Left lung (tissue), 10 donors: ENCODE measurements around the gene APMAP. TPM values are rescaled to one million over a fixed set of nuclear protein-coding genes. Genes with fewer than 3 reads are reported as not detected.
"Not testable (repeated sequence)": the region's sequence is repeated elsewhere in the genome, so short reads cannot be mapped to it uniquely, and the experiment has no call there.

Experiments
- ATAC-seq: fragments of 200-7000 bp; cut with Tn5 transposase; one replicate; pipeline ENCODE4 v1.9.1; 2020; ENCODE audit warnings: moderate library complexity
- DNase-seq, 4 donors: peaks; one replicate each; pipeline ENCODE4 v3.0.0-alpha.2; 2013 to 2020
- H3K27ac ChIP-seq, 2 donors: fragments of 200-600 bp; sonication (generic) in 1 of 2; one replicate each; pipeline versions ENCODE4 v1.5.0 to v1.8.0; 2020 to 2021
- H3K27me3 ChIP-seq, 2 donors: fragments of 200-600 bp; sonication (generic) in 1 of 2; one replicate each; pipeline versions ENCODE4 v1.5.0 to v1.8.0; 2020 to 2021
- H3K36me3 ChIP-seq, 2 donors: fragments of 200-600 bp; sonication (generic) in 1 of 2; one replicate each; pipeline versions ENCODE4 v1.5.0 to v1.8.0; 2020 to 2021
- H3K4me1 ChIP-seq, 2 donors: fragments of 200-600 bp; one replicate each; pipeline ENCODE4 v1.8.0; 2021
- H3K4me3 ChIP-seq, 2 donors: fragments of 200-600 bp; sonication (generic) in 1 of 2; one replicate each; pipeline versions ENCODE4 v1.5.0 to v1.8.0; 2020 to 2021; ENCODE audit warnings: mild to moderate bottlenecking in 1 of 2
- H3K9me3 ChIP-seq, 2 donors: fragments of 200-600 bp; sonication (generic) in 1 of 2; one replicate each; pipeline versions ENCODE4 v1.5.0 to v1.8.0; 2020 to 2021
- intact Hi-C, 2 donors: fragments of 100-400 bp; cut with DNase I; formaldehyde crosslinking; loops; one replicate each; pipeline versions ENCODE4 v1.11.2 to v1.14.2; 2022
- polyA plus RNA-seq, 6 donors: library from polyadenylated mRNA; unstranded; fragments of 120-200 nt; gene quantifications; one replicate each; pipeline ENCODE4 v1.2.1, GENCODE V29; 2013; ENCODE audit not compliant: insufficient read length in 6 of 6
- total RNA-seq, 2 donors: library from RNA; stranded (reverse); fragmentation: NEBNext Ultra II Directional; extraction: Animal tissue kit (Norgen Biotek cat#: 25700); gene quantifications; one replicate each; pipeline ENCODE4 v1.2.1, GENCODE V29; 2021
- TF ChIP-seq, protein P1 (sequence below), 2 donors: fragments of 200-600 bp; sonication (generic) in 1 of 2; IDR thresholded peaks; one replicate each; pipeline versions ENCODE4 v1.5.0 to v1.8.0; 2021; ENCODE audit warnings: antibody characterized with exemption in 2 of 2
- donor health status: DM: no; HTN: yes; CAD: no.
- donor health status: DM: no; HTN: no; CAD: no.

Gene APMAP
- total and polyA plus RNA-seq, 8 donors = 76.2 to 90.2 (median 83.1) TPM

DNA sequence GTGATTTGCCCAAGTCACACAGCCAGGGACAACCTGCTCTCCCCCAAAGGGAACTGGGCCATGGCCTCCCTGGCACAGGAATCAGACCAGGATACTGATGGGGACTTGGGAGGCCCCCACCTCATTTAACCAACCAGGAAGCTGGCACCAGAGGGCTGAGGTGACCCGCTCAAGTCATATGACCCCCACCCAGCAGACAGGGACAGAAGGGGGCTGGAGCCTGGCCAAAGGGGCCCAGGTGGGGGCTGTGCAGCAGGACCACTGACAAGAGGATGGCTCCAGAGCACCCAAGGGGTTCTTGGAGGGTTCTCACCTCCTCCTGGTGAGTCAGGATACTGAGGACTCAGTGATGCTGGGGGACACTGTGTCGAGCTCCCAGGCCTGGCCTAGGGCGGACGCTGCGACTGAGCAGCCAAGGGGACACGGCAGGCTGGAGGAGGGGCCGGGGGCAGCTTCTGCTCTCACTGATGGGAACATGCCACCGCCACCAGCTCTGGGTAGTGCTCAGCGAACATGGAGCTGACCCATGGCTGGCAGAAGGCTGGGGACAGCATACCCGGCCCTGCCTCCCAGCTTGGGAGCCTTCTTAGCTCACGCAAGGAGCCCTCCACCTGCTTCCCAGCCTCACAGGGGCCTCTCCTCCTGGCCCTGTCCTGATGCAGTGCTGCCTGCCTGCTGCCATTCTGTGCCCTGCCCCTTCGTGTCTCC lies 42.3 kb downstream of the APMAP start:
- H3K4me1 ChIP-seq = peaks cover 0 to 53% of the 10 kb centered on the region in 2 donors
- peaks cover 0 to 27% of the 10 kb centered on the region in 2 donors for H3K27me3 ChIP-seq
- intact Hi-C loops = no loop called here
- TF ChIP-seq, protein P1, sequence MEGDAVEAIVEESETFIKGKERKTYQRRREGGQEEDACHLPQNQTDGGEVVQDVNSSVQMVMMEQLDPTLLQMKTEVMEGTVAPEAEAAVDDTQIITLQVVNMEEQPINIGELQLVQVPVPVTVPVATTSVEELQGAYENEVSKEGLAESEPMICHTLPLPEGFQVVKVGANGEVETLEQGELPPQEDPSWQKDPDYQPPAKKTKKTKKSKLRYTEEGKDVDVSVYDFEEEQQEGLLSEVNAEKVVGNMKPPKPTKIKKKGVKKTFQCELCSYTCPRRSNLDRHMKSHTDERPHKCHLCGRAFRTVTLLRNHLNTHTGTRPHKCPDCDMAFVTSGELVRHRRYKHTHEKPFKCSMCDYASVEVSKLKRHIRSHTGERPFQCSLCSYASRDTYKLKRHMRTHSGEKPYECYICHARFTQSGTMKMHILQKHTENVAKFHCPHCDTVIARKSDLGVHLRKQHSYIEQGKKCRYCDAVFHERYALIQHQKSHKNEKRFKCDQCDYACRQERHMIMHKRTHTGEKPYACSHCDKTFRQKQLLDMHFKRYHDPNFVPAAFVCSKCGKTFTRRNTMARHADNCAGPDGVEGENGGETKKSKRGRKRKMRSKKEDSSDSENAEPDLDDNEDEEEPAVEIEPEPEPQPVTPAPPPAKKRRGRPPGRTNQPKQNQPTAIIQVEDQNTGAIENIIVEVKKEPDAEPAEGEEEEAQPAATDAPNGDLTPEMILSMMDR (IDR thresholded peaks at IDR 0.05) = no peak
- H3K27ac ChIP-seq = peak overlapping the region in 1 of 2 donors; percentile 84
- DNase-seq = peak in 1 of 4 donors; percentile 81
- no peaks in the 10 kb centered on the region for H3K36me3 ChIP-seq
- H3K4me3 ChIP-seq = peak overlapping the region in 1 of 2 donors; percentile 42
- ATAC-seq = no peak
- peaks cover 0 to 12% of the 10 kb centered on the region in 2 donors for H3K9me3 ChIP-seq

DNA sequence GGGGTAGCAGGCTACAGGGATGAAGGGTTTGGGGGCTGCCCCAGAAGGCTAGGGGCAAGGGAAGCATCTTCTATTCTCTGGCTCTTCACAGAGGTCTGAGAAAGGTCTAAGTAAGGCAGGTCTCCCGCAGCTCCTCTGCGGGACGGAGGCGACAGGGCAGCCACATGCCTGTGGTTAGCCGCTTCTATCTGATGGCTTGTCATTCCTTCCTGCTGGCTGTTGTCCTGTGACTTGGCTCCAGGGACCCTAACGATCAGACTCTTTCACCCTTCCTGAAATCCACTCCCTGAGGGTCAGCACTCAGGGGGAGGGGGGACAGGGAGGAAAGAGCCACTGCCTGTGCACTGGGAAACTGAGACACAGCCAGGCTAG lies 42.8 kb downstream of the APMAP start:
- Histone ChIP-seq H3K36me3 (no peaks in the 10 kb centered on the region), H3K27me3 (peaks cover 0 to 27% of the 10 kb centered on the region in 2 donors), H3K9me3 (peaks cover 0 to 16% of the 10 kb centered on the region in 2 donors), H3K27ac (peak overlapping the region in 1 of 2 donors; percentile 84), H3K4me1 (peaks cover 0 to 48% of the 10 kb centered on the region in 2 donors), H3K4me3 (peak overlapping the region in 1 of 2 donors; percentile 42)
- no peak for DNase-seq
- ATAC-seq = peak; percentile 23
- intact Hi-C loops = no loop called here
- TF ChIP-seq, protein P1 (IDR thresholded peaks at IDR 0.05) = no peak

DNA sequence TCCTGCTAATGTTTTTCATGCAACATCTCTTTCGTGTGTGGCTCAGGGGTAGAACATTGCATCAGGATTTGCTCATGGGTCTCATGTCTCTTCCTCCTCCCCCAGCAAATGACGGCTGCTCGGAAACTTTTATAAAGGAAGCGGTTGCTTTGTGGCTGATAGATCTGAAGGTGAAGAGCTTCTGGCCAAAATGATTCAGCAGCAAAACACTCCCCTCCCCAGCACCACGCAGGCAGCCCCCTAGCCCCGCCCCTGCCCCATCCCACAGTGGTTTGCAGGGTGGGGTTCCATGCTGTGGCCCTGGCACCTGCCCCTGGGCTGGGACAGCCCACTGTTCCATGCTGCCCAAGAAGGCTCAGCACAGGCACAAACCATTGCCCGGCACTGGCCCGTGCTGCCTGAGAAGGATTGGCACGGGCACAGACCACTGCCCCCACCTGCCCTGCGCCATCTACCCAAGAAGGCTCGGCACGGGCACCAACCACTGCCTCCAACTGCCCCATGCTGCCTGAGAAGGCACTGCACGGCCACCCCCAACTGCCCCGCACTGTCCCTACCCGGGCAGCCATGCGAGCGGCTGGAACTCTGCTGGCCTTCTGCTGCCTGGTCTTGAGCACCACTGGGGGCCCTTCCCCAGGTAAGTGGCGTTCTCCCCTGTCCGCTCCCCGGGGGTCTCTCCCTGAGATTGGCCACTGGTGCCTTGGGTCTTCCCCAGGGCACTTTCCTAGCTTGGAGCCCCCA lies 43.4 kb downstream of the APMAP start, which contains the start of gene CST7:
CST7 (plus strand) TSS at position 331 of the 741 bp plus-strand sequence; CDS start at position 568, 237 bp downstream.
- H3K27ac ChIP-seq = peak within 1 kb of the TSS in 1 of 2 donors; percentile 84
- peaks cover 0 to 16% of the 10 kb centered on the region in 2 donors for H3K9me3 ChIP-seq
- TF ChIP-seq, protein P1 (IDR thresholded peaks at IDR 0.05) = no peak
- peak; percentile 62 for ATAC-seq
- H3K36me3 ChIP-seq = no peaks in the 10 kb centered on the region
- peak in 1 of 4 donors; percentile 87 for DNase-seq
- H3K4me1 ChIP-seq = peaks cover 0 to 42% of the 10 kb centered on the region in 2 donors
- intact Hi-C loops = no loop called here
- H3K27me3 ChIP-seq = peaks cover 0 to 27% of the 10 kb centered on the region in 2 donors
- peak within 1 kb of the TSS in 1 of 2 donors; percentile 42 for H3K4me3 ChIP-seq

DNA sequence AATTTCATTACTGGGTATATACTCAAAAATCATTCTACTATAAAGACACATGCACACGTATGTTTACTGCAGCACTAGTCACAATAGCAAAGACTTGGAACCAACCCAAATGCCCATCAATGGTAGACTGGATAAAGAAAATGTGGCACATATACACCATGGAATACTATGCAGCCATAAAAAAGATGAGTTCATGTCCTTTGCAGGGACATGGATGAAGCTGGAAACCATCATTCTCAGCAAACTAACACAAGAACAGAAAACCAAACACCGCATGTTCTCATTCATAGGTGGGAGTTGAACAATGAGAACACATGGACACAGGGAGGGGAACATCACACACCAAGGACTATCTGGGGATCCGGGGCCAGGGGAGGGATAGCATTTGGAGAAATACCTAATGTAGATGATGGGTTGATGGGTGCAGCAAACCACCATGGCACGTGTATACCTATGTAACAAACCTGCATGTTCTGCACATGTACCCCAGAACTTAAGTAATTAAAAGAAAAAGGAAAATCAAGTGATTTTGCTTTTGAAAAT lies 44.1 kb downstream of the APMAP start:
- peaks cover 0 to 27% of the 10 kb centered on the region in 2 donors for H3K27me3 ChIP-seq
- H3K4me3 ChIP-seq, H3K36me3 ChIP-seq, intact Hi-C loops, DNase-seq, ATAC-seq: not testable (repeated sequence)
- peaks cover 0 to 35% of the 10 kb centered on the region in 2 donors for H3K4me1 ChIP-seq
- H3K27ac ChIP-seq = peak overlapping the region in 1 of 2 donors; percentile 84
- H3K9me3 ChIP-seq = peaks cover 0 to 16% of the 10 kb centered on the region in 2 donors

DNA sequence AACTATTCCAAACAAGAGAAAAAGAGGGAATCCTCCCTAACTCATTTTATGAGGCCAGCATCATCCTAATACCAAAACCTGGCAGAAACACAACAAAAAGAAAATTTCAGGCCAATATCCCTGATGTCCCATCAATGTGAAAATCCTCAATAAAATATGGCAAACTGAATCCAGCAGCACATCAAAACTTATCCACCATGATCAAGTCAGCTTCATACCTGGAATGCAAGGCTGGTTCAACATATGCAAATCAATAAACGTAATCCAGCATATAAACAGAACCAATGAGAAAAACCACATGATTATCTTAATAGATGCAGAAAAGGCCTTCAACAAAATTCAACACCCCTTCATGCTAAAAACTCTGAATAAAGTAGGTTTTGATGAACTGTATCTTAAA lies 46.2 kb downstream of the APMAP start:
- H3K36me3 ChIP-seq, H3K27ac ChIP-seq, DNase-seq, ATAC-seq, intact Hi-C loops, H3K4me3 ChIP-seq: not testable (repeated sequence)
- Histone ChIP-seq H3K27me3 (peaks cover 0 to 21% of the 10 kb centered on the region in 2 donors), H3K4me1 (peaks cover 0 to 14% of the 10 kb centered on the region in 2 donors), H3K9me3 (peaks cover 0 to 16% of the 10 kb centered on the region in 2 donors)

DNA sequence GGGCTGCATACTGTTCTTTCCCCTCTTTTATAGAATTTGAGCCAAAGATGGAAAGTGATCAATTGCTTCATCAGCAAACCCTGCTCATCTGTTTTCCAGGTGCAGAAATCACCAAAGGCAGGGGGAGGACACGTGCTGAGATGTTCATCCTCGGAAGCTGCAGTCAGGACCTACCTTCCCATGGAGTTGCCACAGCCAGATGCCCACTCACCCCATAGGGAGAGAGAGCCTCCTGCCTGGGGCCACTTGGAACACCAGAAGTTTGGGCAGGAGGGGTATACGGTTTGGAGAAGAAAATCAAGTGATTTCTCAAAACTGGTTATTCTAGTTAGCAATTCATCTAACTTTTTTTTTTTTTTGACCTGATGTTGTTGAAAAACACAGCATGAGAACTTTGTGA lies 48.8 kb downstream of the APMAP start:
- intact Hi-C loops = no loop called here
- H3K4me1 ChIP-seq = no peaks in the 10 kb centered on the region
- TF ChIP-seq, protein P1 (IDR thresholded peaks at IDR 0.05) = no peak
- no peak overlapping the region for H3K4me3 ChIP-seq
- DNase-seq (no peak), ATAC-seq (no peak)
- no peaks in the 10 kb centered on the region for H3K27me3 ChIP-seq
- no peak overlapping the region for H3K27ac ChIP-seq
- H3K9me3 ChIP-seq = peaks cover 0 to 16% of the 10 kb centered on the region in 2 donors
- H3K36me3 ChIP-seq = no peaks in the 10 kb centered on the region
